Calu3 (cell line): ENCODE results near the gene CORO1C. TPM values are rescaled to one million over a fixed set of nuclear protein-coding genes. Genes with fewer than 3 reads are reported as not detected.

Experiments
- BruUV-seq: library from RNA; stranded (reverse); fragments of 400-500 nt; replicated peaks from 2 replicates; lab custom pipeline; 2021; lab: Mats Ljungman, UMichigan
- CTCF ChIA-PET: fragments of 300-600 bp; sonication (Branson Sonifier 250); formaldehyde crosslinking; loops from one replicate; lab custom pipeline; 2022; ENCODE audit warnings: antibody characterized with exemption; lab: Charles Lee
- DNase-seq: peaks from one replicate; pipeline ENCODE4 v3.0.0; 2022
- H3K27ac Mint-ChIP-seq: one replicate; pipeline ENCODE4 v1.8.0; 2022; ENCODE audit warnings: mixed read lengths; ENCODE audit not compliant: unreplicated experiment
- H3K27me3 Mint-ChIP-seq: one replicate; pipeline ENCODE4 v1.8.0; 2022; ENCODE audit warnings: mixed read lengths; ENCODE audit not compliant: unreplicated experiment
- H3K36me3 Mint-ChIP-seq: one replicate; pipeline ENCODE4 v1.8.0; 2022; ENCODE audit warnings: mild to moderate bottlenecking, moderate library complexity, mixed read lengths; ENCODE audit not compliant: insufficient read depth, unreplicated experiment
- H3K4me1 Mint-ChIP-seq: one replicate; pipeline ENCODE4 v1.8.0; 2022; ENCODE audit warnings: mild to moderate bottlenecking, low read depth, mixed read lengths; ENCODE audit not compliant: unreplicated experiment
- H3K4me3 Mint-ChIP-seq: one replicate; pipeline ENCODE4 v1.8.0; 2022; ENCODE audit warnings: mild to moderate bottlenecking, low read depth, moderate library complexity, mixed read lengths; ENCODE audit not compliant: unreplicated experiment
- H3K9me3 Mint-ChIP-seq: one replicate; pipeline ENCODE4 v1.8.0; 2022; ENCODE audit warnings: low read depth, mixed read lengths; ENCODE audit not compliant: unreplicated experiment
- intact Hi-C: fragments of 100-400 bp; cut with micrococcal nuclease; formaldehyde crosslinking; loops from one replicate; pipeline ENCODE4 v1.10.0; 2022; ENCODE audit not compliant: unreplicated experiment
- total RNA-seq: library from RNA; stranded (reverse); gene quantifications from 2 replicates; pipeline ENCODE4 v1.2.3, GENCODE V29; 2022
- TF ChIP-seq, protein P1 (sequence below): fragments of 200-600 bp; IDR thresholded peaks from one replicate; pipeline ENCODE4 v1.8.0; 2022; ENCODE audit warnings: antibody characterized with exemption; ENCODE audit not compliant: unreplicated experiment

CORO1C gene
- total RNA-seq, 1 experiment from 2014 or later: 252 TPM

DNA sequence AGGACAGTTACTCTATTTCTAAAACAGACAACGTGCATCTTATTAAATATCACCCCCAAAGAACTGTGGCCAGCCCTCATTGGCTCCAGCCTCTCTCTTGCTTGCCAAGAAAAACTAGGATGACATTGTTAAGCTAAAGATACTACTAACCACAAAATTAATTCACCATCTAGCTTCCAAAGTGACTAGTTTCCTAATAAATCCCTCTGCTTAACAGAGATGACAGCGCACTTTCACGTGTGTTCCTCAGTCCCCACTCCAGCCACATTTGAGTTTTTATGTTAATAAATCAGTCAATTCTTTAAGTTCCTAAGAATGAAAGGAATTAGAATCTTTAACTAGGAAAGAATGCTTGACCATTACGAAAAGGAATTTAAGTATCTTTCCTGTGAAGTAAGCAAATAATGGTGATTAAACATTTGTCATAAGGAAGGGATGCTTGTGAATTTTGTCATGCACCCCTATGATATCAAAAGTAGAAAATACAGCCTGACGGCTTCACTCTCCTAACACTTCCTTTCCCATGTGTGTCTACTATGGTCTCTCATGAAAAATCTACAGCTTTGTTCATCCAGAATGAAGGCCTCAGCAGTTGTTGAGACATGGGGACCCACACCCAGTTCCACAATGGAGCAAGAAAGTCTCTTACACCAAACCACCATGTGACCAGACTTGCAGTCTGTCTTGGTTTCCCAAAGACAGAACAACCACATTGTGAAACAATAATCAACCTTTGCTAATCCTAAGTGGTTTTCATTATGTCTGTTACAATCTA, 8.1 kb downstream of the CORO1C start:
- H3K9me3 Mint-ChIP-seq: no peaks in the 10 kb centered on the region
- H3K27me3 Mint-ChIP-seq: no peaks in the 10 kb centered on the region
- H3K36me3 Mint-ChIP-seq: peaks cover 45% of the 10 kb centered on the region
- peak overlapping the region; percentile 96 for H3K27ac Mint-ChIP-seq
- TF ChIP-seq, protein P1, sequence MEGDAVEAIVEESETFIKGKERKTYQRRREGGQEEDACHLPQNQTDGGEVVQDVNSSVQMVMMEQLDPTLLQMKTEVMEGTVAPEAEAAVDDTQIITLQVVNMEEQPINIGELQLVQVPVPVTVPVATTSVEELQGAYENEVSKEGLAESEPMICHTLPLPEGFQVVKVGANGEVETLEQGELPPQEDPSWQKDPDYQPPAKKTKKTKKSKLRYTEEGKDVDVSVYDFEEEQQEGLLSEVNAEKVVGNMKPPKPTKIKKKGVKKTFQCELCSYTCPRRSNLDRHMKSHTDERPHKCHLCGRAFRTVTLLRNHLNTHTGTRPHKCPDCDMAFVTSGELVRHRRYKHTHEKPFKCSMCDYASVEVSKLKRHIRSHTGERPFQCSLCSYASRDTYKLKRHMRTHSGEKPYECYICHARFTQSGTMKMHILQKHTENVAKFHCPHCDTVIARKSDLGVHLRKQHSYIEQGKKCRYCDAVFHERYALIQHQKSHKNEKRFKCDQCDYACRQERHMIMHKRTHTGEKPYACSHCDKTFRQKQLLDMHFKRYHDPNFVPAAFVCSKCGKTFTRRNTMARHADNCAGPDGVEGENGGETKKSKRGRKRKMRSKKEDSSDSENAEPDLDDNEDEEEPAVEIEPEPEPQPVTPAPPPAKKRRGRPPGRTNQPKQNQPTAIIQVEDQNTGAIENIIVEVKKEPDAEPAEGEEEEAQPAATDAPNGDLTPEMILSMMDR: no peak
- no TSS peak for BruUV-seq
- CTCF ChIA-PET: interaction anchor here (0.6 to 1.6 kb wide), 3 partner anchors 32 to 57 kb away, joined by 3 to 4 read pairs (median 3); no protein-coding TSS in a partner anchor
- no peak for DNase-seq
- intact Hi-C loops: loop anchor here (2.0 to 5.0 kb wide), 3 partner anchors 32 to 161 kb away; partner anchors contain the start of genes ISCU and SART3
- H3K4me1 Mint-ChIP-seq: peaks cover 75% of the 10 kb centered on the region
- H3K4me3 Mint-ChIP-seq: peak overlapping the region; percentile 57

GRCh38 chr12:108722463-108722862, 8.9 kb downstream of the CORO1C start:
- Mint-ChIP-seq H3K4me3 (peak overlapping the region; percentile 57), H3K27ac (peak overlapping the region; percentile 96), H3K27me3 (no peaks in the 10 kb centered on the region), H3K4me1 (peaks cover 72% of the 10 kb centered on the region), H3K9me3 (no peaks in the 10 kb centered on the region), H3K36me3 (peaks cover 45% of the 10 kb centered on the region)
- intact Hi-C loops: loop anchor here (2.0 to 5.0 kb wide), 3 partner anchors 32 to 160 kb away; partner anchors contain the start of genes ISCU and SART3
- CTCF ChIA-PET: interaction anchor here (0.9 to 1.6 kb wide), 2 partner anchors 31 to 56 kb away, joined by 3 read pairs; no protein-coding TSS in a partner anchor
- TSS peak; percentile 2 for BruUV-seq
- TF ChIP-seq, protein P1: no peak
- no peak for DNase-seq

- CTCF ChIA-PET: interaction anchor here (1.1 to 1.6 kb wide), 2 partner anchors 31 to 57 kb away, joined by 3 to 4 read pairs; no protein-coding TSS in a partner anchor
- Mint-ChIP-seq H3K4me1 (peaks cover 72% of the 10 kb centered on the region), H3K4me3 (peak overlapping the region; percentile 57)
Measured at GRCh38 chr12:108721824-108722223, 9.5 kb downstream of the CORO1C start.

More at GRCh38 chr12:108721824-108722223, 9.5 kb downstream of the CORO1C start:
- no peaks in the 10 kb centered on the region for H3K27me3 Mint-ChIP-seq
- intact Hi-C loops: loop anchor here (2.0 to 5.0 kb wide), 3 partner anchors 31 to 160 kb away; partner anchors contain the start of genes ISCU and SART3
- H3K36me3 Mint-ChIP-seq: peaks cover 44% of the 10 kb centered on the region
- TF ChIP-seq, protein P1: no peak
- H3K9me3 Mint-ChIP-seq: no peaks in the 10 kb centered on the region
- H3K27ac Mint-ChIP-seq: peak overlapping the region; percentile 96
- DNase-seq: no peak
- BruUV-seq: no TSS peak
